Activated CD4-positive, alpha-beta T cell treated with anti-CD3 and anti-CD28 coated beads, Interleukin-2, amount 10 ng/mL, durations not matched to agents 24 days and 14 days (primary cell): Measurements from ENCODE around the gene FAM124A. TPM values are rescaled to one million over a fixed set of nuclear protein-coding genes. Genes with fewer than 3 reads are reported as not detected.

Experiments
- DNase-seq: peaks from one replicate; pipeline ENCODE4 v3.0.0; 2022
- H3K27ac Mint-ChIP-seq: one replicate; pipeline ENCODE4 v1.8.0; 2022; ENCODE audit warnings: mild to moderate bottlenecking, mixed read lengths
- H3K27me3 Mint-ChIP-seq: one replicate; pipeline ENCODE4 v1.8.0; 2022; ENCODE audit warnings: mixed read lengths
- H3K36me3 Mint-ChIP-seq: one replicate; pipeline ENCODE4 v1.8.0; 2022; ENCODE audit warnings: low read depth, mild to moderate bottlenecking, mixed read lengths
- H3K4me1 Mint-ChIP-seq: one replicate; pipeline ENCODE4 v1.8.0; 2021; ENCODE audit warnings: mixed read lengths
- H3K4me3 Mint-ChIP-seq: one replicate; pipeline ENCODE4 v1.8.0; 2022; ENCODE audit warnings: mild to moderate bottlenecking, moderate library complexity, mixed read lengths
- H3K9me3 Mint-ChIP-seq: one replicate; pipeline ENCODE4 v1.8.0; 2021; ENCODE audit warnings: mixed read lengths
- intact Hi-C: fragments of 100-400 bp; cut with micrococcal nuclease; formaldehyde crosslinking; loops from one replicate; pipeline ENCODE4 v1.15.1; 2023
- total RNA-seq: library from RNA; stranded (reverse); gene quantifications from 2 replicates; pipeline ENCODE4 v1.2.3, GENCODE V29; 2022

Gene FAM124A
- total RNA-seq, 1 donor from 2014 or later: 0.82 TPM

DNA sequence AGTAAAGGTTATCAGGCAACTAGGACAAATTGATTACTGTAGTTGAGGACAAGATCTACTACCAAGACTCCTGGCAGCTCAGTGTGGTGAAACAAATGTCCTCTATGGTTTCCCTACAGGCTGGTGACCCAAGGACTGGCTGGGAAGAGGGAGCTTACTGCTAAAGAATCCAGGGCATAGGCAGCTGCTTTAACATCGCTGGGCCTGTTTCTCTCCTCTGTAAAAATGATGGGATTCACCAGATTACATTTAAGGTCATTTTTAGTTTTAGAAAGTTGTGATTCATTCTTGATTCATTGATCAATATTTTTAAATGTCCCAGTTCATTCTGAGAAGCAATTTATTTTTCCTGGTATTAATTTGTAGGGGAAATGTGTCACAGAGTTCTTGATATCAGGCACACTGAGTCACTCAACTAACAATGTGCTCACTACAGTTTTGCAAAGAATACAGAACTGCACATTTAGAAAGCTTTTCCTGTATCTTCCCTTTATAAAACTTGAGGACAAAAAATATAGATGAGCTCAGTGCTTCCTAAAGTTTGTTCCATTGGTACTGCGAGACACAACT, 19.6 kb upstream of the FAM124A start:
- H3K4me3 Mint-ChIP-seq: no peak overlapping the region
- H3K9me3 Mint-ChIP-seq: peaks cover 8% of the 10 kb centered on the region
- peak overlapping the region; percentile 11 for H3K27ac Mint-ChIP-seq
- no peaks in the 10 kb centered on the region for H3K36me3 Mint-ChIP-seq
- H3K27me3 Mint-ChIP-seq: peaks cover 4% of the 10 kb centered on the region
- peaks cover 8% of the 10 kb centered on the region for H3K4me1 Mint-ChIP-seq
- intact Hi-C loops: no loop called here
- no peak for DNase-seq

DNA sequence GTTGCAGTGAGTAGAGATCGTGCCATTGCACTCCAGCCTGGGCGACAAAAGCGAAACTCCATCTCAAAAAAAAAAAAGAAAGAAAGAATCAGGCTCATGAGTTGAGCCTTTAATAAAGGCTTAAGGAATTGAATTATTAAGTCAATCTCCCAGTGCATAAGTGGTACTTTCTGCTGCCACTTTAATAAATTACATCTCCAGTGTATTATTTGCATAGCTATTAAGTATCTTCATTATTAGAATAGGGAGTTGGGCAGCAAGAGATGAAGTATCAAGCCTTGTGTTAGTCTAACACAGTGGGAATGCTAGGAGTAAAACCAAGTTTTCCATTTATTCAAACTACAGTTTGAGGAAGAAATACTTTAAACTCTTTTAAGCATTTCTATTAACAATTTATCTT, 15.6 kb upstream of the FAM124A start:
- DNase-seq: no peak
- Mint-ChIP-seq H3K27ac (no peak overlapping the region), H3K4me1 (peaks cover 8% of the 10 kb centered on the region), H3K4me3 (no peak overlapping the region), H3K27me3 (peaks cover 25% of the 10 kb centered on the region), H3K36me3 (no peaks in the 10 kb centered on the region), H3K9me3 (no peaks in the 10 kb centered on the region)
- intact Hi-C loops: no loop called here

DNA sequence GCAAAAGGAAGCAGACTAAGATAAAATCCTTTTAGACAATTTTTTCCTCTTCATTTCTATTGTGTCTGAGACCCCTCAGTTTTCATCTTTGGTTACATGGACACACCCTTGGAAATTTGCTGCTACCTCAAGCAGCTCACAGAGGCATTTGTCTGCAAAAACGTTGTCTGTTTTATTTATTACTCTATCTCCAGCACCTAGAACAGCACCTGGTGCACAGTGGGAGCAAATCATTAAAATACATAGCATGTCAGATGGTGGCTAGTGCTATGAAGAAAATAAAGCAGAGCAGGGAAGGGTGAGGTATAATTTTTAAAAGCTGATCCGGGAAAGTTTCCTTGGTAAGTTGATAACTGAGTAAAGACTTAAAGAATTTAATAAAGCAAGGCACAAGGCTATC, 14.3 kb upstream of the FAM124A start:
- peaks cover 28% of the 10 kb centered on the region for H3K27me3 Mint-ChIP-seq

DNA sequence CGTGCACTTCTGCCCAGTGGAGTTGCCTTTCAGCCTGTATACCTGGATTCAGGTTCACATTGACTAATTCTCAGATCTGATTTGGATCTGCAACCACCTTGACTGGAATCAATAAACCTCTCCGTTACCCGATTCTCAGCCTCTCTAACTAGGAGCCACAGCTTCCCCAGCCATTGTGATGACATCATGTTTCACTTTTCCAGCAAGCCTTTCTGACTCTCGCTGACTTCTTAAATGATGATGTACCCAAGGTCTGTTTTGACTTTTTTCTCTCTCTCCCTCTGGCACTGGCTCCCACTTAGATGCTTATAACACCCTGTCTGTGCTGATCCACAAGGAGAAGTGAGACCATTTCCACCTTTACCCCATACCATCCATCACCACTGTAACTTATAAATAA, 13.5 kb upstream of the FAM124A start:
- intact Hi-C loops: no loop called here
- no peak overlapping the region for H3K4me3 Mint-ChIP-seq
- H3K36me3 Mint-ChIP-seq: no peaks in the 10 kb centered on the region
- H3K9me3 Mint-ChIP-seq: no peaks in the 10 kb centered on the region
- peak; percentile 8 for DNase-seq
- peaks cover 29% of the 10 kb centered on the region for H3K27me3 Mint-ChIP-seq
- no peaks in the 10 kb centered on the region for H3K4me1 Mint-ChIP-seq
- H3K27ac Mint-ChIP-seq: no peak overlapping the region

More for the DNA sequence above, 14.3 kb upstream of the FAM124A start:
- H3K4me3 Mint-ChIP-seq: no peak overlapping the region
- intact Hi-C loops: no loop called here
- H3K27ac Mint-ChIP-seq: no peak overlapping the region
- no peaks in the 10 kb centered on the region for H3K36me3 Mint-ChIP-seq
- H3K9me3 Mint-ChIP-seq: no peaks in the 10 kb centered on the region
- peak; percentile 25 for DNase-seq
- peaks cover 6% of the 10 kb centered on the region for H3K4me1 Mint-ChIP-seq

DNA sequence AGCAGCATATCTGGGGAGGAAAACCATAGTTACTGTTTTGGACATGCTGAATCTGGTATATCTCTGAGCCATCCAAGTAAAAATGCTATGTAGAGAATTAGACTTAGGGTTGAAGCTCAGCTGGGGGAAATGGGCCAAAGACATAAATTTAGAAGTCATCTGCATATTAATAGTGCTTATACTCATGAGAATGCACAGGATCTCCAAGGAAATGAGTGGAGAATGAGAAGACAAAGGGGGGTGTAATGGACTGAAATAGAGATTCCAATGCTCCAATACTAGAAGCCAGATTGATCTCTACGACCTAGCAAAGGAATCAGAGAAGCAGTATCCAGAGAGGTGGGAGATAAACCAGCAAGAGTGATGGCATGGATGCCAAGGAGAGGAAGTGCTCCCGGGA, 10.3 kb upstream of the FAM124A start:
- H3K4me1 Mint-ChIP-seq: no peaks in the 10 kb centered on the region

DNA sequence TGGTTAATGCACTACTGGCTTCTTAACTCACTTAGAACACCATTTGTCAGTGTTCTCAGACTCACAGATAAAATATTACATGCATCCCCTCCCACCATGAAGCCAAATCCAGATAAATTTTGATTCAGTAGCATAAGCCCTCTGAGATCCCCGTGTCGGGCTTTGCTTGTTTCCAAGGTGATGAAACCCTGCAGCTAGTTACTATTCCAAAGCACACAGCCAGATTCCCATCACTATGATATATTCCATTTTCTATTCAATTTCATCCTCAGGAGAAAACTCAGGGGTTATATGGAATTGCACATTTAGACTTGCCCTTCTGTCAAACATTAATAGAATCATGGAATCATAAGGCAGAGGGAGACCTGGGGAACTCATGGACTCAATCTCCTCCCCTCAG, 9.4 kb upstream of the FAM124A start:
- Mint-ChIP-seq H3K27ac (no peak overlapping the region), H3K27me3 (peaks cover 45% of the 10 kb centered on the region), H3K9me3 (no peaks in the 10 kb centered on the region), H3K36me3 (no peaks in the 10 kb centered on the region), H3K4me3 (no peak overlapping the region), H3K4me1 (no peaks in the 10 kb centered on the region)
- DNase-seq: no peak
- intact Hi-C loops: no loop called here

More for the DNA sequence above, 10.3 kb upstream of the FAM124A start:
- Mint-ChIP-seq H3K36me3 (no peaks in the 10 kb centered on the region), H3K27ac (no peak overlapping the region), H3K9me3 (no peaks in the 10 kb centered on the region), H3K27me3 (peaks cover 44% of the 10 kb centered on the region), H3K4me3 (no peak overlapping the region)
- no peak for DNase-seq
- intact Hi-C loops: no loop called here

DNA sequence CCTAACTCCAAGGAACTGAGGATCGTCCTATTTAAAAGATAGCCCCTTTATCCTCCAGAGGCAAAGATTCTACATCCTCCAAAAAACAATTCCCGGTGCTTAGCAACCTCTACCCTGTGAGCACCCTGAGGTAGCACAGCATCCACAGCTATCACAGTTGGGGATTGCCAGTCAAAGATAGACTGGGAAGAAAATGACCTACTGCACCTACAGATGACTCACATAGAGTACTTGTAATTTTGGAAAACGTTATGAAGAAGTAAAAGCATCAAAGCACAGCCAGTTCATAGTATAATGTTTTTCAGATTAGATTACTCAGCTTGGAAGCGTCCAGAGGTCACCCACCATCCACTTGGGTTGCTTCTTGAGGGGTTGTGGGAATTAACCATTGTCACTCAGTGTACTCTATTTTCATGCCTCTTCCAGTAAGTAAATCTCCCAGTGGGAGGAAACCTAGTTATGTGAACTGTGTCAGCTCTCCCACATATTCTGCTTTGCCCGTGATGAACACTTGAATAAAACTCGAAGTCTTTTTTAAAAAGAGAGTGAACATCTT, 8.9 kb upstream of the FAM124A start:
- Mint-ChIP-seq H3K4me1 (no peaks in the 10 kb centered on the region), H3K36me3 (no peaks in the 10 kb centered on the region), H3K9me3 (no peaks in the 10 kb centered on the region), H3K4me3 (no peak overlapping the region), H3K27ac (no peak overlapping the region), H3K27me3 (peaks cover 42% of the 10 kb centered on the region)
- DNase-seq: no peak
- intact Hi-C loops: no loop called here

DNA sequence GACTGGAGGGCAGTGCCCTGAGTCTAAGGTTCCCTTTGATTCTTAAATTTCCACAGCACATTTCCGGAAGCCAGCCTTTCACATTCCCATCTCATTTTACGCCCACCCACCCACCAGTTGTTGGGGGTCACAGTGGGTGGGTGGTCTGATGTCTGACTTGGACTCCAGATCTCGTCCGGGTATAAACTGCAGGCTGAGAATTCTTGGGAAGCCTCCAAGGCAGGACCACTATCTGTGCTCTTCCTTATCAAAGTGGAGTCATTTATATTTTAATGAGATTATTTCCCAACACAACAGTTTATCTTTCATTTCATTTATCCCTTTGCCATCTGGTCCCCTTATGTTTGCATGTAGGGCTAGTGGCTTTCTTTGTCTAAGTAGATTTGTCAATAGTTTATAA, 3.6 kb upstream of the FAM124A start:
- H3K9me3 Mint-ChIP-seq: no peaks in the 10 kb centered on the region
- no peak for DNase-seq
- peaks cover 47% of the 10 kb centered on the region for H3K27me3 Mint-ChIP-seq
- H3K4me1 Mint-ChIP-seq: peaks cover 3% of the 10 kb centered on the region
- H3K27ac Mint-ChIP-seq: no peak overlapping the region
- H3K4me3 Mint-ChIP-seq: no peak overlapping the region
- no peaks in the 10 kb centered on the region for H3K36me3 Mint-ChIP-seq
- intact Hi-C loops: no loop called here

DNA sequence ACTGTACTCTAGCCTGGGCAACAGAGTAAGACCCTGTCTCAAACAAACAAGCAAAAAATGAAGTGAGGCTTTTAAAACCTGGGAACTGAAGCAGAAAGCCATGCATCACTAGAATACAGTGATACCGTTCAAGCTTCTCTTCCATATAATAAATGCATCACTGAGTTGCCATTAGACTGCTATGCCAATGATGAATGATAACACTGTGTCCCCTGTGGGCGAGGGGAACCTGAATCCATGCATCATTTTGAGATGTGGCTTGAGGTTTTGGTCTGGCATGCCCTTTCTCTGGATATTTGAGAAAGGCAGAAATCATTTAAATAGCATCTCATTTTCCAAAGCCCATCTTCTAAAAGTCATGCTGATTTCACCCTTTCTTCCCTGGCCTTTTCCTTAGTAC, 1.5 kb upstream of the FAM124A start:
- H3K36me3 Mint-ChIP-seq: no peaks in the 10 kb centered on the region
- intact Hi-C loops: loop anchor here (2.0 to 5.0 kb wide), 2 partner anchors 66 to 577 kb away; no protein-coding TSS in a partner anchor
- DNase-seq: no peak
- peaks cover 52% of the 10 kb centered on the region for H3K27me3 Mint-ChIP-seq
- H3K27ac Mint-ChIP-seq: no peak overlapping the region
- no peaks in the 10 kb centered on the region for H3K9me3 Mint-ChIP-seq
- H3K4me1 Mint-ChIP-seq: peaks cover 3% of the 10 kb centered on the region
- H3K4me3 Mint-ChIP-seq: no peak overlapping the region

DNA sequence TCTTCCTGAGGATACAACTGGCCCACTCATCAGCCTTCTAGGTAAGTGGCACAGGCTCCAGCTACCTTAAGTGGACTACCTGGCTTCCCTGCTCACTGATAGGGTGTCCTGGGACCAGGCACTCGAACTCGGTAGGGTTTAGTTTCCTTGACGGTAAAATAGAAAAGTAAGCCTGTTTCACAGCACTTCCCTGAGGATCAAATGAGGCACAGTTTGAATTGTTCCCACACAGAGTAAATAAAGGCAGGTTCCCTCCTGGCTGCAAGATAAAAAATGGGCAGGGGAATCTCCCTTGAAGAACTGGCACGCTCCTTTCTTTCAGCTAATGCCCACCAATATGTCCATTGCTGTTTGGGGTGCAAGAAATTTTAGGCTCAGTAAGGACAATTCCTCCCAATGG, 1.1 kb upstream of the FAM124A start:
- peaks cover 3% of the 10 kb centered on the region for H3K4me1 Mint-ChIP-seq
- peak overlapping the region; percentile 80 for H3K4me3 Mint-ChIP-seq
- no peak overlapping the region for H3K27ac Mint-ChIP-seq
- no peaks in the 10 kb centered on the region for H3K36me3 Mint-ChIP-seq
- peaks cover 53% of the 10 kb centered on the region for H3K27me3 Mint-ChIP-seq
- no peak for DNase-seq
- H3K9me3 Mint-ChIP-seq: no peaks in the 10 kb centered on the region
- intact Hi-C loops: loop anchor here (2.0 to 5.0 kb wide), 2 partner anchors 66 to 576 kb away; no protein-coding TSS in a partner anchor

DNA sequence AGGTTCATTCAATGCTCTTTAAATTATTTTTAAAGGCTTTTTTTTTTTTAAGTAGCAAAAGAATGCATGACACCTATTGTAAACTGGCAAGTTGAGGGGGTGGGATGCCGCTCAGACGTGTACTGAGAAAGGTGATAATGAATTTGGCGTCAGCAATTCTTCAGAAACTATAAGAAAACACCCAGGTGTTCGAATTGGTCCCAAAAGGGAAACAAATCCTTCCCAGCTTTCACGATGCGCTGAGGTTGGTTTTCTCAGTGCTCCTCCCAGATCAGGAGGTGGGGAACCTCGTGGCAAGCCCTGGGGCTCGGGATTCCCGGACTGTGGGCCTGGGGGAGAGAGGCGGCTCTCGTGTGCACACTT, 543 bp upstream of the FAM124A start:
- intact Hi-C loops: loop anchor here (2.0 to 5.0 kb wide), 3 partner anchors 65 to 576 kb away; no protein-coding TSS in a partner anchor

DNA sequence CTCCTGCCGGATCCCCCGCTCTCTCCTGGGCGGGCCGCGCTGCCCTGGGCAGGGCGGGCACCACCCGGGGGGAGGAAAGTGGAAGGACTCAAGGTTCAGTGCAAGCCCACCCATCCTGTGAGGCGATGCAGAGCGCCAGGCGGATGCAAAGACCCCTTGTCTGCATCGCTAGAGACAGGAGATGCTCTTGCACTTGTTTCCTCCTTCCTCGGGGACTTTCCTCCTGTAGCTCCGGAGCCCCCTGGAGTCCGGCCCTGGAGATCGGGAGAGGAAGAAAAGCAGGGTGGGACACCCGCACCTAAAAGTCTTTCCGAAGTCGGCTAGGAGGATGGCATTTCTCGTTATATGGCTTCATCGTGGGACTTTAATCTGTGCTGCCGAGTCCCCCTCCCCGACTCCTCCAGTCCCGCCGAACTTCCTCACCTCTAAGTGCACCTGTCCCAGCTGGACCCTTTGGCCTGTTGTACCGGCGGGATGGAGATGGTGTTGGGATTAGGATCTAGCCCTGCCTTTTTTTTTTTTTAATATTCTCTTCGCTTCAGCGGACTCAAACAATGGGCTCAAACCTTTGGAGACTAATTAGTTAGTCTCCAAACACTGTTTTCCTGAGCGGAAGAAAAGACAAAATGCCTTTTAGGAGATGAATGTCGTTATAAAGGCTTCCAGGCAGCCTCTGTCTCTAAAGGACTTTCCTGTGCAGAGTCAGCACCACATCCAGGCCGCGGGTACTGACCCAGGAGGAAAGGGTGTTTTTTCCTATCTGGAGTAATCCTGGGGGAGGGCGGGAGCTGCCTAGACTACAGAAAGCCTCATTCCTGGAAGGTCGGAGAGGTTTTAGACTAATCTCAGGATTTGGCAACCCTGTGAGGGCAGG, 725 bp downstream of the FAM124A start:
- peaks cover 3% of the 10 kb centered on the region for H3K4me1 Mint-ChIP-seq
- H3K36me3 Mint-ChIP-seq: no peaks in the 10 kb centered on the region
- H3K4me3 Mint-ChIP-seq: peak overlapping the region; percentile 66
- H3K9me3 Mint-ChIP-seq: no peaks in the 10 kb centered on the region
- no peak for DNase-seq
- intact Hi-C loops: loop anchor here (2.0 to 5.0 kb wide), 2 partner anchors 64 to 574 kb away; no protein-coding TSS in a partner anchor
- H3K27ac Mint-ChIP-seq: no peak overlapping the region
- peaks cover 62% of the 10 kb centered on the region for H3K27me3 Mint-ChIP-seq

More for the DNA sequence above, 543 bp upstream of the FAM124A start:
- no peak for DNase-seq
- H3K4me3 Mint-ChIP-seq: peak overlapping the region; percentile 80
- H3K27me3 Mint-ChIP-seq: peaks cover 58% of the 10 kb centered on the region
- peak overlapping the region; percentile 51 for H3K27ac Mint-ChIP-seq
- peaks cover 3% of the 10 kb centered on the region for H3K4me1 Mint-ChIP-seq
- no peaks in the 10 kb centered on the region for H3K9me3 Mint-ChIP-seq
- H3K36me3 Mint-ChIP-seq: no peaks in the 10 kb centered on the region

DNA sequence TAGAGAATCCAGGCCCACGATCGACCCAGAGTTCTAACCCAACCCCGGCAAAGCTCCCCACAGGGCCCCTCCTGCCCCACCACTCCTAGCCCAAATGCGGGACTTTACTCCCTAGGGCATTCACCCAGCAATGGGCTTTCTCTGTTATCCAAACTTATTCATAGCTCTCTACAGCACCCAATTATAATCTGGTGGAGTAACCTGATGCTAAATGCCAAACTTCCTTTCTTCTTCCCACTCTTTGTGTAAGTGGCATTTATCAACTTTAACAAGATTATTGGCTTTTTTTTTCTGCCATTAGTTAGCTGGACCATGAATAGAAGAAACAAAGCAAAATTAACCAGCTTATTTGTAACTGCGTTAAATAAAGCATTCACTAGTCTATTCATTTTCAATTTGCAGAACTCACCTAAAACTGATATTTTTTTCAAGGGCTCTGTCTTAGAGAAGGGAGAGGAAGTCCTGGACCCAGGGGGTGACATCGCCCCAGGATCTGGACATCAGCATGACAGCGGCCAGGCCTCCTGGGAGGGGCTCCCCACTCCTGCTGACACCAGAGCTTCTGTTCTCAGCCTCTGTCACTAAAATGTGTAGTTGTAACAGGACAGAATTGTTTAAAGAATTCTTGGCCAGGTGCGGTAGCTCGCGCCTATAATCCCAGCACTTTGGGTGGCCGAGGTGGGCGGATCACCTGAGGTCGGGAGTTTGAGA, 1.5 kb downstream of the FAM124A start:
- no peak overlapping the region for H3K27ac Mint-ChIP-seq
- H3K4me3 Mint-ChIP-seq: peak overlapping the region; percentile 66
- intact Hi-C loops: loop anchor here (2.0 to 5.0 kb wide), 2 partner anchors 63 to 574 kb away; no protein-coding TSS in a partner anchor

More for the DNA sequence above, 1.5 kb downstream of the FAM124A start:
- peaks cover 62% of the 10 kb centered on the region for H3K27me3 Mint-ChIP-seq
- no peak for DNase-seq
- no peaks in the 10 kb centered on the region for H3K9me3 Mint-ChIP-seq
- H3K36me3 Mint-ChIP-seq: no peaks in the 10 kb centered on the region
- peaks cover 3% of the 10 kb centered on the region for H3K4me1 Mint-ChIP-seq
